Measurements from ENCODE around the gene SLAMF1. TPM values are rescaled to one million over a fixed set of nuclear protein-coding genes. Genes with fewer than 3 reads are reported as not detected.

SLAMF1 gene
- total and polyA plus RNA-seq, 9 of the 15 experiments (the other 6 are each of a cell fraction or from before 2014, with no cell fraction given): 0.04 to 0.17 (median 0.11) TPM; not detected in 4

GRCh38 chr1:160618763-160619274 is 28.0 kb downstream of the SLAMF1 start (continued):
- TF ChIP-seq CAMTA2 (CRISPR knock-in tag; conservative IDR thresholded peaks at IDR 0.05) (no peak), PCBP1 (IDR thresholded peaks at IDR 0.05; ENCODE audit: low read depth, low read length, poor library complexity, severe bottlenecking) (no peak)

GRCh38 chr1:160618327-160618726 is 28.5 kb downstream of the SLAMF1 start:
- ATAC-seq (no peak), DNase-seq (ENCODE audit: extremely low read depth in 1 of 4, low spot score in 3 of 4) (no peak), FAIRE-seq (peak; percentile 11)
- H3K4me3 ChIP-seq: no peak overlapping the region
- H3K4me1 ChIP-seq (replicated peaks in 1 of 2; ENCODE audit: control insufficient read depth in 2 of 2, insufficient read depth in 2 of 2, low read length in 2 of 2): no peaks in the 10 kb centered on the region; a peak in 3 of 5 replicates
- no peaks in the 10 kb centered on the region for H3K79me2 ChIP-seq (ENCODE audit: control insufficient read depth, insufficient read depth, low read length)
- in situ Hi-C loops (cut with MboI) (no loop called here), intact Hi-C loops (cut with micrococcal nuclease) (loop anchor here (2.0 kb wide), 1 partner anchor 56 kb away; no protein-coding TSS in a partner anchor)
- TF ChIP-seq ILK (tag; IDR thresholded peaks at IDR 0.05; ENCODE audit: borderline replicate concordance, low read depth): no peak
- TF ChIP-seq TFE3 (CRISPR knock-in tag; IDR thresholded peaks at IDR 0.05): no peak
- TF ChIP-seq NCOA4 (IDR thresholded peaks at IDR 0.05; ENCODE audit: partially characterized antibody): no peak
- no peak for TF ChIP-seq SP1 (CRISPR knock-in tag; IDR thresholded peaks at IDR 0.05)
- no peak for TF ChIP-seq ID3 (CRISPR knock-in tag; IDR thresholded peaks at IDR 0.05)
- TF ChIP-seq ID3 (tag; IDR thresholded peaks at IDR 0.05): no peak
- TF ChIP-seq ZNF764 (CRISPR knock-in tag; IDR thresholded peaks at IDR 0.05; ENCODE audit: low read depth): no peak
- TF ChIP-seq CTCF (IDR thresholded peaks at IDR 0.05 in 2 of 3, conservative IDR thresholded peaks at IDR 0.05 in 1 of 3; ENCODE audit: insufficient read depth in 2 of 3, low read depth in 1 of 3, low read length in 3 of 3): no peak
- TF ChIP-seq NELFE (IDR thresholded peaks at IDR 0.05; ENCODE audit: insufficient read depth, insufficient read length): no peak
- no peak for TF ChIP-seq PTRF (tag; IDR thresholded peaks at IDR 0.05)
- no peak for TF ChIP-seq ZNF707 (CRISPR knock-in tag; conservative IDR thresholded peaks at IDR 0.05)
- TF ChIP-seq TRIM25 (IDR thresholded peaks at IDR 0.05; ENCODE audit: borderline replicate concordance): no peak
- H3K4me2 ChIP-seq (ENCODE audit: insufficient read depth, low read length): no peak overlapping the region
- H3K9ac ChIP-seq (ENCODE audit: insufficient read depth in 1 of 2, low read depth in 2 of 2, low read length in 2 of 2): no peak overlapping the region
- H3K27ac ChIP-seq (ENCODE audit: extremely low read depth, low read depth, low read length): no peak overlapping the region
- 0 out of 2 replicates have a peak, but pooled peaks cover 3% of the 10 kb centered on the region for H3K9me3 ChIP-seq (replicated peaks; ENCODE audit: control insufficient read depth, insufficient read depth, low read depth, low read length)
- no TSS peak for BruUV-seq (replicated peaks)
- no peak overlapping the region for H2AFZ ChIP-seq (ENCODE audit: low read depth, low read length)
- H3K27me3 ChIP-seq (ENCODE audit: control insufficient read depth in 2 of 2, insufficient read depth in 2 of 2, low read length in 2 of 2): no peaks in the 10 kb centered on the region
- no peaks in the 10 kb centered on the region for H3K36me3 ChIP-seq (ENCODE audit: control insufficient read depth, insufficient read depth, low read length)
- H3K9me1 ChIP-seq (ENCODE audit: control insufficient read depth, insufficient read depth, low read length): no peaks in the 10 kb centered on the region
- no peaks in the 10 kb centered on the region for H4K20me1 ChIP-seq (replicated peaks; ENCODE audit: control insufficient read depth, insufficient read depth, low read length)
- POLR2A ChIA-PET: interaction anchor here (1.5 to 1.7 kb wide), 2 partner anchors 8 to 22 kb away, joined by 3 to 4 read pairs; no protein-coding TSS in a partner anchor
- CTCF ChIA-PET (ENCODE audit: low intra/inter-chr PET ratio): no interaction called here
- 18% methylated on average over 1 of the region's 1 CpG for WGBS (ENCODE audit: insufficient coverage, low coverage, missing lambda C conversion rate)
